Neural progenitor cell (in vitro differentiated cells): ENCODE data around the gene TNFRSF13B. TPM values are rescaled to one million over a fixed set of nuclear protein-coding genes. Genes with fewer than 3 reads are reported as not detected.

ENCODE experiments used
- DNase-seq: peaks from one replicate; pipeline ENCODE4 v3.0.0-alpha.2; 2016; ENCODE audit warnings: low spot score
- H2AFZ ChIP-seq: fragments of 200-600 bp; sonication (generic); replicated peaks from 2 replicates; pipeline ENCODE4 v1.6.1; 2016; ENCODE audit warnings: antibody characterized with exemption
- H3F3A ChIP-seq: fragments of 200-600 bp; sonication (generic); 2 replicates; pipeline ENCODE4 v1.6.1; 2016; ENCODE audit warnings: antibody characterized with exemption, low read depth
- H3K27ac ChIP-seq: fragments of 200-600 bp; sonication (generic); 2 replicates; pipeline ENCODE4 v1.5.1; 2016; ENCODE audit warnings: mild to moderate bottlenecking
- H3K27me3 ChIP-seq: fragments of 200-600 bp; sonication (generic); 2 replicates; pipeline ENCODE4 v1.6.1; 2016; ENCODE audit warnings: mild to moderate bottlenecking, moderate library complexity
- H3K36me3 ChIP-seq: fragments of 200-600 bp; sonication (generic); 2 replicates; pipeline ENCODE4 v1.5.1; 2016
- H3K4me1 ChIP-seq: fragments of 200-600 bp; sonication (generic); 2 replicates; pipeline ENCODE4 v1.6.1; 2016; ENCODE audit warnings: mixed run types
- H3K4me2 ChIP-seq: fragments of 200-600 bp; sonication (generic); 2 replicates; pipeline ENCODE4 v1.6.1; 2016
- H3K4me3 ChIP-seq: fragments of 200-600 bp; sonication (generic); 2 replicates; pipeline ENCODE4 v1.5.1; 2016
- H3K79me2 ChIP-seq: fragments of 200-600 bp; sonication (generic); 2 replicates; pipeline ENCODE4 v1.6.1; 2016; ENCODE audit warnings: low read depth
- H3K9ac ChIP-seq: fragments of 200-600 bp; sonication (generic); 2 replicates; pipeline ENCODE4 v1.6.1; 2016
- H3K9me3 ChIP-seq: fragments of 200-600 bp; sonication (generic); 2 replicates; pipeline ENCODE4 v1.5.1; 2016; ENCODE audit warnings: low read depth
- H4K20me1 ChIP-seq: fragments of 200-600 bp; sonication (generic); 2 replicates; pipeline ENCODE4 v1.6.1; 2016; ENCODE audit warnings: low read depth
- H3K27ac Mint-ChIP-seq: 3 replicates; pipeline ENCODE4 v1.8.0; 2021; ENCODE audit warnings: mixed read lengths
- H3K27me3 Mint-ChIP-seq: 2 replicates; pipeline ENCODE4 v1.8.0; 2022; ENCODE audit warnings: low read depth, mild to moderate bottlenecking, inconsistent platforms, moderate library complexity, mixed read lengths; ENCODE audit not compliant: insufficient read depth
- H3K36me3 Mint-ChIP-seq: 3 replicates; pipeline ENCODE4 v1.8.0; 2021; ENCODE audit warnings: mixed read lengths
- H3K4me1 Mint-ChIP-seq: 3 replicates; pipeline ENCODE4 v1.8.0; 2021; ENCODE audit warnings: mixed read lengths
- H3K4me3 Mint-ChIP-seq: 3 replicates; pipeline ENCODE4 v1.8.0; 2021; ENCODE audit warnings: mild to moderate bottlenecking, moderate library complexity, mixed read lengths
- H3K9me3 Mint-ChIP-seq: 3 replicates; pipeline ENCODE4 v1.8.0; 2020; ENCODE audit warnings: mixed read lengths
- CTCF ChIP-seq: fragments of 200-600 bp; sonication (generic); IDR thresholded peaks from 2 replicates; pipeline ENCODE4 v1.5.1; 2017; ENCODE audit warnings: antibody characterized with exemption, mild to moderate bottlenecking
- EZH2 ChIP-seq: fragments of 200-600 bp; sonication (generic); IDR thresholded peaks from 2 replicates; pipeline ENCODE4 v1.6.1; 2017; ENCODE audit warnings: antibody characterized with exemption, mild to moderate bottlenecking, moderate library complexity
- EZH2phosphoT487 ChIP-seq: fragments of 200-600 bp; sonication (generic); IDR thresholded peaks from 2 replicates; pipeline ENCODE4 v1.6.1; 2017; ENCODE audit warnings: antibody characterized with exemption
- total RNA-seq: library from RNA; depleted of rRNA; stranded (reverse); fragments of >200 nt; gene quantifications from 2 replicates; pipeline ENCODE4 v1.2.3, GENCODE V29; 2015; ENCODE audit warnings: low replicate concordance

TNFRSF13B gene
- total RNA-seq, 1 donor from 2014 or later: not detected

- Histone ChIP-seq H3K79me2 (no peaks in the 10 kb centered on the region), H3K27me3 (no peaks in the 10 kb centered on the region), H3K4me3 (no peak overlapping the region), H3K9me3 (no peaks in the 10 kb centered on the region), H3K4me2 (no peak overlapping the region), H3F3A (no peaks in the 10 kb centered on the region), H3K4me1 (no peaks in the 10 kb centered on the region), H4K20me1 (no peaks in the 10 kb centered on the region), H3K27ac (no peak overlapping the region), H2AFZ (no peak overlapping the region), H3K36me3 (no peaks in the 10 kb centered on the region), H3K9ac (no peak overlapping the region)
- H3K27me3 Mint-ChIP-seq: peaks cover 2% of the 10 kb centered on the region
- TF ChIP-seq EZH2phosphoT487 (no peak), EZH2 (no peak), CTCF (no peak)
- H3K4me3 Mint-ChIP-seq: no peak overlapping the region
- H3K9me3 Mint-ChIP-seq: no peaks in the 10 kb centered on the region
- H3K4me1 Mint-ChIP-seq: peaks cover 14% of the 10 kb centered on the region
- H3K27ac Mint-ChIP-seq: no peak overlapping the region
- no peaks in the 10 kb centered on the region for H3K36me3 Mint-ChIP-seq
- DNase-seq: no peak
These were observed 38.4 kb downstream of the TNFRSF13B start for GRCh38 chr17:16933317-16934132.

- H3K79me2 ChIP-seq: no peaks in the 10 kb centered on the region
- no peak for DNase-seq
- Mint-ChIP-seq H3K27me3 (peaks cover 2% of the 10 kb centered on the region), H3K36me3 (no peaks in the 10 kb centered on the region), H3K27ac (no peak overlapping the region), H3K4me1 (peaks cover 11% of the 10 kb centered on the region), H3K9me3 (no peaks in the 10 kb centered on the region), H3K4me3 (no peak overlapping the region)
- H3K4me1 ChIP-seq: no peaks in the 10 kb centered on the region
- no peaks in the 10 kb centered on the region for H3F3A ChIP-seq
- H3K36me3 ChIP-seq: no peaks in the 10 kb centered on the region
- TF ChIP-seq EZH2 (no peak), CTCF (no peak), EZH2phosphoT487 (no peak)
- no peaks in the 10 kb centered on the region for H4K20me1 ChIP-seq
- no peaks in the 10 kb centered on the region for H3K9me3 ChIP-seq
- no peaks in the 10 kb centered on the region for H3K27me3 ChIP-seq
- H3K4me3 ChIP-seq: no peak overlapping the region
- no peak overlapping the region for H3K9ac ChIP-seq
- H3K4me2 ChIP-seq: no peak overlapping the region
- H3K27ac ChIP-seq: no peak overlapping the region
- H2AFZ ChIP-seq: no peak overlapping the region
These were observed 39.3 kb downstream of the TNFRSF13B start for GRCh38 chr17:16932611-16933010.

- peaks cover 2% of the 10 kb centered on the region for H3K27me3 Mint-ChIP-seq
- Histone ChIP-seq H3K79me2 (no peaks in the 10 kb centered on the region), H3K36me3 (no peaks in the 10 kb centered on the region), H3K27me3 (no peaks in the 10 kb centered on the region), H3F3A (no peaks in the 10 kb centered on the region), H4K20me1 (no peaks in the 10 kb centered on the region), H3K4me3 (no peak overlapping the region), H3K4me2 (no peak overlapping the region), H3K4me1 (no peaks in the 10 kb centered on the region), H2AFZ (no peak overlapping the region), H3K27ac (no peak overlapping the region), H3K9ac (no peak overlapping the region), H3K9me3 (no peaks in the 10 kb centered on the region)
- H3K4me1 Mint-ChIP-seq: peaks cover 10% of the 10 kb centered on the region
- no peak for DNase-seq
- H3K27ac Mint-ChIP-seq: no peak overlapping the region
- TF ChIP-seq CTCF (no peak), EZH2phosphoT487 (no peak), EZH2 (no peak)
- no peaks in the 10 kb centered on the region for H3K9me3 Mint-ChIP-seq
- H3K36me3 Mint-ChIP-seq: no peaks in the 10 kb centered on the region
- H3K4me3 Mint-ChIP-seq: no peak overlapping the region
These were observed 39.8 kb downstream of the TNFRSF13B start for GRCh38 chr17:16932156-16932555.
